Nephron (organoid): ENCODE data around the gene PILRA.
"Not testable (repeated sequence)": the region's sequence is repeated elsewhere in the genome, so short reads cannot be mapped to it uniquely, and the experiment has no call there.

Experiments used
- H3K27ac Mint-ChIP-seq, 3 experiments: 2 replicates each; pipeline ENCODE4 v1.8.0; 2020; ENCODE audit warnings: mixed read lengths in 3 of 3, mild to moderate bottlenecking in 2 of 3, moderate library complexity in 1 of 3
- H3K27me3 Mint-ChIP-seq: 2 replicates; pipeline ENCODE4 v1.8.0; 2021; ENCODE audit warnings: low read depth, mild to moderate bottlenecking, moderate library complexity, mixed read lengths
- H3K36me3 Mint-ChIP-seq: 2 replicates; pipeline ENCODE4 v1.8.0; 2020; ENCODE audit warnings: low read depth, mixed read lengths
- H3K4me1 Mint-ChIP-seq: 2 replicates; pipeline ENCODE4 v1.8.0; 2020; ENCODE audit warnings: mixed read lengths
- H3K4me3 Mint-ChIP-seq, 3 experiments: 2 replicates each; pipeline ENCODE4 v1.8.0; 2020; ENCODE audit warnings: mild to moderate bottlenecking in 3 of 3, mixed read lengths in 3 of 3, moderate library complexity in 2 of 3
- H3K9me3 Mint-ChIP-seq: 2 replicates; pipeline ENCODE4 v1.8.0; 2020; ENCODE audit warnings: mixed read lengths
- CTCF ChIP-seq, 3 experiments: fragments of 200-600 bp; sonication (generic); IDR thresholded peaks; one replicate each; pipeline ENCODE4 v1.5.0; 2021; ENCODE audit warnings: antibody characterized with exemption in 3 of 3; ENCODE audit not compliant: unreplicated experiment in 3 of 3

The PILRA gene

GRCh38 chr7:100378114-100378755, 4.9 kb downstream of the PILRA start:
- Mint-ChIP-seq H3K4me3 (no peak overlapping the region), H3K4me1 (no peaks in the 10 kb centered on the region), H3K27ac (peak overlapping the region in 2 of 3 experiments; percentile 14 to 33), H3K9me3 (no peaks in the 10 kb centered on the region), H3K36me3 (no peaks in the 10 kb centered on the region), H3K27me3 (no peaks in the 10 kb centered on the region)
- TF ChIP-seq CTCF (IDR thresholded peaks at IDR 0.05; ENCODE audit: unreplicated experiment in 3 of 3), result no peak

- no peaks in the 10 kb centered on the region for H3K27me3 Mint-ChIP-seq
- no peak overlapping the region for H3K4me3 Mint-ChIP-seq
- H3K4me1 Mint-ChIP-seq, result peaks cover 6% of the 10 kb centered on the region
- TF ChIP-seq CTCF (IDR thresholded peaks at IDR 0.05; ENCODE audit: unreplicated experiment in 3 of 3), result no peak
- H3K9me3 Mint-ChIP-seq, result no peaks in the 10 kb centered on the region
- H3K36me3 Mint-ChIP-seq, result no peaks in the 10 kb centered on the region
- no peak overlapping the region for H3K27ac Mint-ChIP-seq
These were observed 6.9 kb downstream of the PILRA start for GRCh38 chr7:100380196-100380595.

- not testable (repeated sequence) for H3K27ac Mint-ChIP-seq, H3K4me1 Mint-ChIP-seq, H3K27me3 Mint-ChIP-seq, H3K9me3 Mint-ChIP-seq, H3K36me3 Mint-ChIP-seq, H3K4me3 Mint-ChIP-seq
These were observed 8.4 kb downstream of the PILRA start for GRCh38 chr7:100381531-100382233.

- not testable (repeated sequence) for H3K4me1 Mint-ChIP-seq, H3K9me3 Mint-ChIP-seq, H3K27ac Mint-ChIP-seq, H3K4me3 Mint-ChIP-seq, H3K36me3 Mint-ChIP-seq, H3K27me3 Mint-ChIP-seq
These were observed 9.1 kb downstream of the PILRA start for GRCh38 chr7:100382234-100382853.

- Mint-ChIP-seq H3K4me1 (peaks cover 11% of the 10 kb centered on the region), H3K9me3 (no peaks in the 10 kb centered on the region), H3K36me3 (no peaks in the 10 kb centered on the region), H3K27me3 (no peaks in the 10 kb centered on the region), H3K27ac (no peak overlapping the region), H3K4me3 (no peak overlapping the region)
- TF ChIP-seq CTCF (IDR thresholded peaks at IDR 0.05; ENCODE audit: unreplicated experiment in 3 of 3), result no peak
These were observed 11.5 kb downstream of the PILRA start for GRCh38 chr7:100384628-100385294.

- Mint-ChIP-seq H3K27me3 (peaks cover 9% of the 10 kb centered on the region), H3K4me3 (no peak overlapping the region), H3K9me3 (no peaks in the 10 kb centered on the region), H3K36me3 (no peaks in the 10 kb centered on the region), H3K4me1 (peaks cover 17% of the 10 kb centered on the region), H3K27ac (no peak overlapping the region)
- TF ChIP-seq CTCF (IDR thresholded peaks at IDR 0.05; ENCODE audit: unreplicated experiment in 3 of 3), result no peak
These were observed 13.7 kb downstream of the PILRA start for GRCh38 chr7:100386940-100387339.
